22Rv1 (cell line): Measurements from ENCODE around the gene NHERF2.
"Not testable (repeated sequence)": the region's sequence is repeated elsewhere in the genome, so short reads cannot be mapped to it uniquely, and the experiment has no call there.

Source experiments
- H3K27ac ChIP-seq: fragments of 450-650 bp; 2 replicates; pipeline ENCODE4 v1.5.1; 2017
- ZFX ChIP-seq: fragments of 450-650 bp; IDR thresholded peaks from 2 replicates; pipeline ENCODE4 v1.6.1; 2017; ENCODE audit warnings: antibody characterized with exemption, borderline replicate concordance
- TF ChIP-seq, protein P1 (sequence below): fragments of 450-650 bp; IDR thresholded peaks from 2 replicates; pipeline ENCODE4 v1.5.1; 2017; ENCODE audit warnings: mild to moderate bottlenecking

The NHERF2 gene

DNA sequence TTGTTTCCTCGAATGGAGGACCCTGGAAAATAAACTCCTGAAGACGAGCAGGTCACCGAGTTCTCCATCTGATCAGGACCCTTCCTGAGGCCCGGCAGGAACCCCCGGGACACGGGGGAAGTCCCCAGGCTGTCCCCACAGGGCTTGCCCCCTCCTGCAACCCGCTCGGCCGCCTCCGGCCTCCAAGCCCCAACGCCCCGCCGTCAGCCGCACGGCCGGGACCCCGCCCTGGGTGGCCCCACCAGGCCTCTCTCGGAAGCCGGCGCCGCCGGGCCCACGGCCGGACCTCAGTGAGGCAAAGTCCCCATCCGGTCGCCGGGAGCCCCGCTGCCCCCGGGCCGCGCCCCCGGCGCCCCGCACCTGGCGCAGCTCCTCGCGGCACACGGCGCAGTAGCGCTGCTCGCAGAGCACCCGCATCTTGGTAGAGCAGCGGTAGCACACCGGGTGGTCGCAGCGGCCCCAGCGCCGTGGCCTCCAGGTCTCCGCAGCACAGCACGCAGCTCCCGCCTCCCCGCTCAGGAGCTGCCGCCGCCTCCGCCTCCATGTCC lies 17.5 kb upstream of the NHERF2 start:
- TF ChIP-seq ZFX = no peak
- TF ChIP-seq, protein P1, sequence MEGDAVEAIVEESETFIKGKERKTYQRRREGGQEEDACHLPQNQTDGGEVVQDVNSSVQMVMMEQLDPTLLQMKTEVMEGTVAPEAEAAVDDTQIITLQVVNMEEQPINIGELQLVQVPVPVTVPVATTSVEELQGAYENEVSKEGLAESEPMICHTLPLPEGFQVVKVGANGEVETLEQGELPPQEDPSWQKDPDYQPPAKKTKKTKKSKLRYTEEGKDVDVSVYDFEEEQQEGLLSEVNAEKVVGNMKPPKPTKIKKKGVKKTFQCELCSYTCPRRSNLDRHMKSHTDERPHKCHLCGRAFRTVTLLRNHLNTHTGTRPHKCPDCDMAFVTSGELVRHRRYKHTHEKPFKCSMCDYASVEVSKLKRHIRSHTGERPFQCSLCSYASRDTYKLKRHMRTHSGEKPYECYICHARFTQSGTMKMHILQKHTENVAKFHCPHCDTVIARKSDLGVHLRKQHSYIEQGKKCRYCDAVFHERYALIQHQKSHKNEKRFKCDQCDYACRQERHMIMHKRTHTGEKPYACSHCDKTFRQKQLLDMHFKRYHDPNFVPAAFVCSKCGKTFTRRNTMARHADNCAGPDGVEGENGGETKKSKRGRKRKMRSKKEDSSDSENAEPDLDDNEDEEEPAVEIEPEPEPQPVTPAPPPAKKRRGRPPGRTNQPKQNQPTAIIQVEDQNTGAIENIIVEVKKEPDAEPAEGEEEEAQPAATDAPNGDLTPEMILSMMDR = no peak; the same call in 1 of the 2 replicates
- peak overlapping the region; percentile 86 for H3K27ac ChIP-seq

DNA sequence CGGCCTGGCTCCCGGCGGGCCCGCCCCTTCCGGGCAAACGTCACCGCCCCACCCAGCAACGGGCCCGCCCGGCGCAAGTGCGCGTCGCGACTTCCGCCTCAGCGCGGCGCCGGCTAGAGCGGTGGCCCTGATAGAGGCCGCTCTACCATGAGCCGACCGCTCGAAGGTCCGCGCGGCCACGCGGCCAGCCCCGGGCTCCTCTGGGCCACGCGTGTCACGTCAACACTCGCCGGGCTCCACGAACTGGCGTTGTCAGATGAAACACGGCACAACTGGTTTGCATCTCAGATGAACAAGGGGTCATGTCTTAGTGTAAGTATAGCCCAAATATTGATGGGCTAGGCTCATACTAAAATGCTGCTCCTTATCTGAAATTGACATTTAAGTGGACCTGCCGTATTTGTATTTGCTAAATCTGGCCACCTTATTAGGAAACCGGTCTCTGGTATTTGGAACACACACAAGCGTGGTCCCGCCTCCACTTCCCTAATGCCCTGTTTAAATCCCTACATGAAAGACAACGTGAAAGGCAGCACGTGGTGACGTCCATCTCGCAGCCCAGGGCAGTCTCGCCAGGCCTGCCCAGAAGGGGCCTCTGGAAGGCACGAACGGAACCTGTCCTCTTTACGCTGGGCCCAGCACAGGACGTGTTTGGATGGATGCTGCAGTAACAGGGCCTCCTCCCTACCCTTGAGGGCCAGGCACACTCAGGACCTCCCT lies 16.8 kb upstream of the NHERF2 start, which contains the start of gene ZNF598:
ZNF598 (minus strand) TSS at position 31 of the 720 bp plus-strand sequence.
- H3K27ac ChIP-seq = peak within 1 kb of the TSS; percentile 86
- TF ChIP-seq, protein P1 = no peak
- TF ChIP-seq ZFX = no peak

DNA sequence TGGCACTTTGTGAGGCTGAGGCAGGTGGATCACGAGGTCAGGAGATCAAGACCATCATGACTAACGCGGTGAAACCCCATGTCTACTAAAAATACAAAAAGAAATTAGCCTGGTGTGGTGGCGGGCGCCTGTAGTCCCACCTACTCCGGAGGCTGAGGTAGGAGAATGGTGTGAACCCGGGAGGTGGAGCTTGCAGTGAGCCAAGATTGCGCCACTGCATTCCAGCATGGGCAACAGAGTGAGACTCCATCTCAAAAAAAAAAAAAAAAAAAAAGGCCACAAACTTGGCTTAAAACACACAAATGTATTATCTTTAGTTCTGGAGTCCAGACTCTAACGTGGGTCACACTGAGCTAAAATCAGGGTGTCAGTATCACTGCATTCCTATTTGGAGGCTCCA lies 15.0 kb upstream of the NHERF2 start:
- H3K27ac ChIP-seq = not testable (repeated sequence)

DNA sequence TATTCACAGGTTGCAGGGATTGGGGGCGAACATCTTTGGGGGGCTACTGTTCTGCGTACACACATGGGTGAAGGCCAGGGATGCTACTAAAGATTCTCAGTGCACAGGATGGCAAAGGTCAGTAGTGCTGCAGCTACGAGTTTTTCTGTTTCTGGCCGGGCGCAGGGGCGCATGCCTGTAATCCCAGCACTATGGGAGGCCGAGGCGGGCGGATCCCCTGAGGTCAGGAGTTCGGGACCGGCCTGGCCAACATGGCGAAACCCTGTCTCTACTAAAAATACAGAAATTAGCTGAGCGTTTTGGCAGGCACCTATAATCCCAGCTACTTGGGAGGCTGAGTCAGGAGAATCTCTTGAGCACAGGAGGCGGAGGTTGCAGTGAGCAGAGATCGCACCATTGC lies 13.2 kb upstream of the NHERF2 start:
- no peak overlapping the region for H3K27ac ChIP-seq
- TF ChIP-seq, protein P1 = no peak

DNA sequence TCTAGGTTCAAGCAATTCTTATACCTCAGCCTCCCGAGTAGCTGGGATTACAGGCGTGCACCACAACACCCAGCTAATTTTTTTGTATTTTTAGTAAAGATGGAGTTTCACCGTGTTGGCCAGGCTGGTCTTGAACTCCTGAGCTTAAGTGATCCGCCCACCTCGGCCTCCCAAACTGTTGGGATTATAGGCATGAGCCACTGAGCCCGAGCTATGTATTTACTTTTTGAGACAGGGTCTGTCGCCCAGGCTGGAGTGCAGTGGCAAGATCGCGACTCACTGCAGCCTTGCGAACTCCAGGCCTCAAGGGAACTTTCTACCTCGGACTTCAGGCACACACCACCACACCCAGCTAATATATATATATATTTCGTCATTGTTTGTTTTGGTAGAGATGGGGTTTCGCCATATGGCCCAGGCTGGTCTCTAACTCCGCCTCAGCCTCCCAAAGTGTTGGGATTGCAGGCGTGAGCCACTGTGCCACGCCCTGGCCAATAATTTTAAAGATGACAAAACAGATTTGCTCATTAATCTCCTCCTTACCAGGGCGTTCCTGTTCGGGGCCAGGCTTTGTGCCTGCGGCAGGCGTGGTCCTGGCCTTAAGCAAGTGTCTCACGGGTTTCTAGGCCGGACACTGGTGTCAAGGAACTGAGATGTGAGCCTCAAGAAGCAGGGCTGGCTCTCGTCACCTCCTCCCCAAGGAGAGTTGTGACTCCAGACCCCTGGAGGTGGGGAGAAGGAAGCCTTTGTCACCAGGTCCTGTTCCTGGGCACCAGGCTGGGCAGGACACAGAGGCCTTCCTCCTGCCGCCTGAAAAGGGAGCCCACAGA lies 11.4 kb upstream of the NHERF2 start:
- TF ChIP-seq ZFX = no peak

DNA sequence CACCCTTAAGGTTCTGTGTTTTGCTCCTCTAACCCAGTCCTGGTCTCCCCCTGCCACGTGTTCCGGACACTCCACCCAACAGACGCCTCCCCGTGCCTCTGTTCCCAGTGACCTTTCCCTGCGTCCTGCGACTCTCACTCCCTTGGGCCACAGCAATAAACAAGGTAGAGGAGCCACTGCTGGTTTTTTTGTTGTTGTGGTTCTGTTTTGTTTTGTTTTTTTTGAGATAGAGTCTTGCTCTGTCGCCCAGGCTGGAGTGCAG lies 10.8 kb upstream of the NHERF2 start:
- TF ChIP-seq ZFX = no peak
- TF ChIP-seq, protein P1 = no peak
- peak overlapping the region; percentile 80 for H3K27ac ChIP-seq

More for the DNA sequence above, 11.4 kb upstream of the NHERF2 start:
- peak overlapping the region; percentile 80 for H3K27ac ChIP-seq

DNA sequence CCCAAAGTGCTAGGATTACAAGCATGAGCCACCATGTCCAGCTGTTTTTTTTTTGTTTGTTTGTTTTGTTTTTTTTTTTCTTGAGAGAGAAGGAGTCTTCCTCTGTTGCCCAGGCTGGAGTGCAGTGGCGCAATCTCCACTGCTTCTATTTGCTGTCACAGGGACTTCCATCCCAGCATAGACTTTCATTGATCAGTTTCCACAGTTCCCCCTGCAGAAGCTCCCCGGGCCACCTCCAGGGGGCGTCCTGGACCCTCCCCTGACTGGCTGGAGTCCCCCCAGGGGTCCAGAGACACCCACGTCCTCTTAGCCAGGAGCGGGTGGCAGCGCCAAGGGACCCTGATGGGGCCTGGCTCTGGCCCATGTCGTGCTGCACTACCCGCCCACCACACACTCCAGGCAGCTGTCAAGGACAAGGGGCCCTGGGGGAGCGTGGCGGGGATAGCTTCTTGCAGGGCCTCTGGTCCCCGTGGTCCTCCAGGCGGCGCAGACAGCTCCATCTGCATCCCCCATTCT lies 10.2 kb upstream of the NHERF2 start:
- H3K27ac ChIP-seq = peak overlapping the region; percentile 80
- TF ChIP-seq ZFX = no peak
- TF ChIP-seq, protein P1 = peak; percentile 69

DNA sequence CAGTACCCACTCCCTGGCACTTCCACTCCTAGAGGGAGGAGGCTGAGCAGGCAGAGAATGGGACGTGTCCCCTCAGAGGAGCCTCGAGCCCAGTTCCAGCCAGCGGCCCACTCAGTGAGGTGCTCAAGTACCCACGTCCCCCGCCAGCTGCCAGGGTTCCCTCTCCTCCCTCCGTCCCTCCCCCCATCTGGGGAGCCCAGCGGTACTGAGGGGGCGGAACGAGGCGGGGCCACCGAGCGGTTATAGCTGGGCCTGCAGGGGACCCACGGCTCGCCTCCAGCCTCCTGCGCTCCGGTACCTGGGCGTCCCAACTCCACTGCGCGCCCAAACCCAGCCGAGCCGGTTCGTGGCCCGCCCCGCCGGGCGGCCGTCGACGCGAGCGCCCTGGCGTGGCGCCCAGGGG lies 7.2 kb upstream of the NHERF2 start, which contains the start of gene NPW:
NPW (plus strand) TSS at position 268 of the 403 bp plus-strand sequence.
- no peak within 1 kb of the TSS for H3K27ac ChIP-seq
- TF ChIP-seq, protein P1 = no peak
- no peak for TF ChIP-seq ZFX
